IPS-15b (cell line): Measurements from ENCODE around the gene CDS2.

Experiments used
- H3K27me3 ChIP-seq: one replicate; pipeline ENCODE4 v1.6.1; 2013; ENCODE audit warnings: low read length; ENCODE audit not compliant: control insufficient read depth, insufficient read depth
- H3K36me3 ChIP-seq: one replicate; pipeline ENCODE4 v1.6.1; 2013; ENCODE audit warnings: low read length; ENCODE audit not compliant: control insufficient read depth, insufficient read depth
- H3K4me1 ChIP-seq: one replicate; pipeline ENCODE4 v1.6.1; 2013; ENCODE audit warnings: mild to moderate bottlenecking, low read length; ENCODE audit not compliant: control insufficient read depth, insufficient read depth
- H3K4me3 ChIP-seq: one replicate; pipeline ENCODE4 v1.5.1; 2013; ENCODE audit warnings: low read depth, low read length
- H3K9ac ChIP-seq: one replicate; pipeline ENCODE4 v1.6.1; 2013; ENCODE audit warnings: low read depth, mild to moderate bottlenecking, low read length
- H3K9me3 ChIP-seq: one replicate; pipeline ENCODE4 v1.6.1; 2013; ENCODE audit warnings: mild to moderate bottlenecking, low read length; ENCODE audit not compliant: control insufficient read depth, insufficient read depth

Gene CDS2

DNA sequence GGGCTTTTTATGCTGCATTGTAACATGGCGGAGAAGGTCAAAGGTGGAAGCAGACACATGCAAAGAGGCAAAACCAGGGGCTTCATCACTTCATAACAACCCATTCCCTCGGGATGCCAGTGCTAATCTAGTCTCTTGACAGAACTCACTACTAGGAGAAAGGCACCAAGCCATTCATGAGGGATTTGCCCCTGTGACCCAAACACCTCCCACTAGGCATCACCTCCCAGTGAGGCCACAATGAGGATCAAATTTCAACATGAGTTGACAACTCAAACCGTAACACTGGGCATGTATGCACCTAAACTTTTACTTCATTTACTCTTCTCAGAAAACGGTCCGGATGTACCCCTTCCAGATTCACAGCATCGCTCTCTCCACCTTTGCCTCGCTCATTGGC lies 61.9 kb downstream of the CDS2 start:
- Histone ChIP-seq H3K9ac (no peak overlapping the region), H3K36me3 (peaks cover 22% of the 10 kb centered on the region), H3K4me1 (no peaks in the 10 kb centered on the region), H3K27me3 (no peaks in the 10 kb centered on the region), H3K4me3 (no peak overlapping the region), H3K9me3 (no peaks in the 10 kb centered on the region)

GRCh38 chr20:5189917-5190316 lies 63.1 kb downstream of the CDS2 start:
- H3K9me3 ChIP-seq = no peaks in the 10 kb centered on the region
- H3K4me1 ChIP-seq = no peaks in the 10 kb centered on the region
- no peak overlapping the region for H3K4me3 ChIP-seq
- H3K9ac ChIP-seq = no peak overlapping the region
- H3K27me3 ChIP-seq = no peaks in the 10 kb centered on the region
- H3K36me3 ChIP-seq = peaks cover 22% of the 10 kb centered on the region

DNA sequence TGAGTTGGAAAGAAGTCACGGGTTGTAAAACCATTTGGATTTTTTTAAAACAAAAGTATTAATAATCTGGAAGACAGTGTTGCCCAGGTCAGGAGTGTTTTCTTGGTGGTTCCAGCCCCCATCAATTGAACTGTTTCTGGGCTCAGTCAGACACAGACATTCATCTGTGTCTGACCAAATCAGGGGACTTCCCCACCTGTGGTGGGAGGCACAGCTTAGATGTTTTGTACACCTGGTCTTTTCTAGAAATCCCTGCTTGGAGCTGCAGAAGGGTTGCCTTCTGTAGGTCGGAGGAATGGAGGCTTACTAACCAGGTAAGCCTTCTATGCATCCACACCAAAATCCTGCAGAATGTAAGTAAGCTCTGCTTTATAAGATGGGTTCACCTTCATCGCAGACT lies 63.6 kb downstream of the CDS2 start:
- H3K27me3 ChIP-seq = no peaks in the 10 kb centered on the region
- no peaks in the 10 kb centered on the region for H3K4me1 ChIP-seq
- H3K9me3 ChIP-seq = no peaks in the 10 kb centered on the region
- no peak overlapping the region for H3K9ac ChIP-seq
- H3K36me3 ChIP-seq = peaks cover 21% of the 10 kb centered on the region
- no peak overlapping the region for H3K4me3 ChIP-seq

DNA sequence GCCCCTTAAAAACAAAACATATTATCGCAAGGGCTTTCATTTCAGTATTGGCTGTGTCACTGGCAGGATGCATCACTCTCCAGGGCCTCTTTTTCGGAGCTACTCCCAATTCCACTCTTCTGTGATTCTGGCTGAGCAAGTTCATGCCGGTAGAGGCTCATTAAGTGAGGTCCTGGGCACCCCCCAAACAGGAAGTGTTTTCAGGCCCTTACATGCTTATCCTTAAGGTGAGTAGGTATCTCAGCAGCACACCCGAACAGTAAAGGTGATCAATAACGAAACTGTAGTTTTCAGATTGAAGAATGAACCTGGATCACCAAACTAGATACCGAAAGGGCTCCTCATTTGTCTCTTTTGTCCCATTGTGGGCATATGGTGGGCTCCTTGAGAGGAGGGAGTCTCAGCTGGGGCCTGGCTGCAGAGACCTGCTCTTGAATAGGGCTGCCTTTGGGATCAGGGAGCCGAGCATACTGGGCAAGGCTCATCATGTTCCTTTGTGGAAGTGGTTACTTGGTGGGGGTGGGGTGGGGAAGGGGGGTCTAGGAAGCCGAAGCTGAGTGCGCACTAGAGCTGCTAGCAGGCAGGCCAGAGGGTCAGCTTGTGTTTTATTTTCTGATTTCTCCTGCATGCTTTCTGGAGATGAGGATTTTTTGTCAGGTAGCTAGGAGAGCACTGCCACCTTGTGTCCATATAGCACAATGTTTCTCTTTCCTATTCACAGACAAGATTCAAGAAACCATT lies 65.2 kb downstream of the CDS2 start:
- Histone ChIP-seq H3K27me3 (no peaks in the 10 kb centered on the region), H3K36me3 (peaks cover 9% of the 10 kb centered on the region), H3K9me3 (no peaks in the 10 kb centered on the region), H3K4me1 (no peaks in the 10 kb centered on the region), H3K9ac (no peak overlapping the region), H3K4me3 (no peak overlapping the region)

- H3K4me1 ChIP-seq = no peaks in the 10 kb centered on the region
- no peak overlapping the region for H3K9ac ChIP-seq
- no peaks in the 10 kb centered on the region for H3K27me3 ChIP-seq
- H3K9me3 ChIP-seq = no peaks in the 10 kb centered on the region
- H3K4me3 ChIP-seq = no peak overlapping the region
- H3K36me3 ChIP-seq = peaks cover 12% of the 10 kb centered on the region
Observed at GRCh38 chr20:5192570-5193431, 66.0 kb downstream of the CDS2 start.

- no peaks in the 10 kb centered on the region for H3K9me3 ChIP-seq
- no peaks in the 10 kb centered on the region for H3K27me3 ChIP-seq
- no peaks in the 10 kb centered on the region for H3K4me1 ChIP-seq
- no peak overlapping the region for H3K9ac ChIP-seq
- no peak overlapping the region for H3K4me3 ChIP-seq
- H3K36me3 ChIP-seq = peaks cover 4% of the 10 kb centered on the region
Observed at GRCh38 chr20:5195655-5196054, 68.8 kb downstream of the CDS2 start.

DNA sequence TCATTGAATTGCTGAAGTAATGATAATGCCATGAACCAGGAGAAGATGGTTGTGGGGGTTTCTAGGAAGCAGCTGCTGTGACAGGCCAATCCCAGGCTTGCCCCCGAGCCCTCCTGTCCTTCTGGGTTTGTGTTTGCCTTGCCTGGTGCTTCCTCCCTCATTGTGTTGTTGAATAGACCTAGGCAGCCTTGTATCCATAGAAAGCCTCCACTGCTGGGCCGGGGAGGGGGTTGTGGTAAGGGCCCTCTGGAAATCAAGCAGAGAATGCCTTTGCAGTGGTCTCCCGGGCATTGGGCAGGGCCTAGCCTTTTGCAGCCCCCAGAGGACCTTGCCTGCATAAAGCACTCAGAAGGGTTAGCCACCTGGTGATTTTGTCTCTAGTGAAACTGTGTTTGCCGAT lies 69.3 kb downstream of the CDS2 start:
- no peak overlapping the region for H3K4me3 ChIP-seq
- H3K36me3 ChIP-seq = peaks cover 4% of the 10 kb centered on the region
- H3K27me3 ChIP-seq = no peaks in the 10 kb centered on the region
- H3K9ac ChIP-seq = no peak overlapping the region
- no peaks in the 10 kb centered on the region for H3K9me3 ChIP-seq
- no peaks in the 10 kb centered on the region for H3K4me1 ChIP-seq

DNA sequence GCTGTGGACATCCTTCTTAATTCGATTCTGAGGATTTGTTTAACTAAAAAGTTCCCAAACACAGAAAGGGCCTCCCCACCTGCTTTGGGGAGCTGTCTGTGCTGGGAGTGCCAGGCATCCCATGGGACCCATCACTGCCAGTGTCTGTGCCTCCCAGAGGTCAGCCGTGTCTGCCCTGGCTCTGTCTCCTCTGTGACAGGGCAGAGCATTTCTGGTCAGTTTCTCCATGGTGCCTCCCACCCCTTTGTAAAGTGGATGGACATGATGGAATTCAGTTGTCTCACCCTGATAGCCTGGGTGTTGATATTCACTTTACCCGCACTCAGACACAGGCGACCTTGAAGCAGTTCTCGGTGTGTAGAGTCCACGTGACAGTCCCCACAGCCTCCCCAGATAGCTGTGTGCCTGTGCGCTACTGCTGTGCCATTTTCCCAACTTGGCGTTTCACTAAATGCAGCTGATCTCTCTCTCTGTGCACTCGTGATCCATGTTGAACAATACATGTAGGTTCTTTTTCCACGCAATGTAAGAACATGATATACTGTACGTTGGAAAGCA lies 70.5 kb downstream of the CDS2 start:
- H3K9ac ChIP-seq = no peak overlapping the region
- H3K36me3 ChIP-seq = peaks cover 4% of the 10 kb centered on the region
- no peaks in the 10 kb centered on the region for H3K27me3 ChIP-seq
- H3K4me1 ChIP-seq = no peaks in the 10 kb centered on the region
- H3K4me3 ChIP-seq = no peak overlapping the region
- no peaks in the 10 kb centered on the region for H3K9me3 ChIP-seq

DNA sequence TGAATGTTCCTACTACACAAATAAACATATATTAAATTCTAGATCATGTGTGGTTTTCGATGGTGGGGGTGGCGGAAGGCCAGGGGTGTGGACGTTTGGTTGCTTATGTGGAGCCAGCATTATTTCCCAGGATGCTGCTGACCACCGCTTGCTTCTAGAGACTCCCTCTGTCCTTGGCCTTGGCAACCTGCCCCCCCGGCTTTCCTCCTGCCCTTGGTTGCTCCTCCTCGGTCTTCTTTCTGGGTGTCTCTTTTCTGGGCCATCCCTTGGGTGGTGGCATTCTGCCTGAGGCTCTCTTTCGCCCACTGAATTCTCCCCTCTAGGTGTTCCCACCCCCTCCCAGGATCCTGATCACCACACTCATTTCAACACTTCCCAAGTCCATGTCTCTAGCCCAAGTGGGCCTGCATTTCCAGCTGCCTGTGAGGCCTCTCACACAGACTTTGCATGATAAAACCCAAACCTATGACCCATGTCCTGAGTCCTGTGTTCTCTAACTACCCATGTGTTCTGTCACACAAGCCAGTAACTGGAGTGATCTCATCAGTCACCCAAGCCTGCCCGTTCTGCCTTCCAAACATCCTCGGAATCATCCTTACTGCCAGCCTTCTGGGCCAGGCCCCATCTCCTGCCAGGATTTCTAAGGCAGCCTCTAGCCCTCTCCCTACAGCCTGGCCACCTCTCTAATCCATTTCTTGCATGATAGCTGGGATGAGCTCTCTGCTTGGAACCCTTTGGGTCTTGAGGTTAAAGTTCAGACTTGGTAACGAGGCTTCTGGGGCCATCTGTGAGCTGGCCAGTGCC lies 71.2 kb downstream of the CDS2 start:
- Histone ChIP-seq H3K4me3 (no peak overlapping the region), H3K4me1 (no peaks in the 10 kb centered on the region), H3K36me3 (peaks cover 4% of the 10 kb centered on the region), H3K9me3 (no peaks in the 10 kb centered on the region), H3K9ac (no peak overlapping the region), H3K27me3 (no peaks in the 10 kb centered on the region)

DNA sequence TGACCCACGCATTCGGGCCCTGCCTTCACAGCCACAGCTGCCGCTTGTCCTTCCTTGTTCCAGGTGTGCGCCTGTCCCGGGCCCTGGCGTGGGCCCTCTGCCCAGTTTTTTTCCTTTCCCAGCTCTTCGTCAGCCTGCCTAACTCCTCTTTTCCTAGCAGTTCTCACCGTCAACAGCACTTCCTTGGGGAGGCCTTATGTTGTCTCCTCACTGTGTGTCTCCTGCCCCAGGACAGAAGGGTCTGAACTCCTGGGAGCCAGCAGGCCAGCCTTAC lies 71.8 kb downstream of the CDS2 start:
- H3K27me3 ChIP-seq = no peaks in the 10 kb centered on the region
- no peaks in the 10 kb centered on the region for H3K4me1 ChIP-seq
- H3K36me3 ChIP-seq = peaks cover 4% of the 10 kb centered on the region
- no peak overlapping the region for H3K9ac ChIP-seq
- H3K4me3 ChIP-seq = no peak overlapping the region
- no peaks in the 10 kb centered on the region for H3K9me3 ChIP-seq

DNA sequence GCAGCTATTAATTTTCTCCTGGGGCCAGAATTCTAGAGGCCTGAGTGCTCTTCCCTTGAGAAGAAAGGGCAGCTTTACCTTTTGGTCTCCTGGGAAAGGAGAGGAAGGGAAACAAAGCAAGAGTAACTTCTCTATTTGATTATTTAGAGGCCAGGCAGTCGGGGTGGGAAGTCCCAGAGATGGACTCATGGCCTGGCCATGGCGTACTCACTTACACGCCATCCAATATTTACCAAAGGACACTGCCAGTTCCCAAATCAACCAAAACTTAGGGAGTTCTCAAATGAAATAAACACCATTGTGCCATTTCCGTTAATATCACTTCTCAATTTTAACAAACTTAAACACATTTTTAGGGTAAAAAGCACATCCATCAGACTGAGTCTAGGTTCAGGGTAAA lies 76.6 kb downstream of the CDS2 start:
- H3K9ac ChIP-seq = no peak overlapping the region
- H3K27me3 ChIP-seq = no peaks in the 10 kb centered on the region
- H3K36me3 ChIP-seq = peaks cover 2% of the 10 kb centered on the region
- no peaks in the 10 kb centered on the region for H3K9me3 ChIP-seq
- H3K4me1 ChIP-seq = peaks cover 3% of the 10 kb centered on the region
- H3K4me3 ChIP-seq = no peak overlapping the region
